Measurements from ENCODE around the gene TSPAN3.

The TSPAN3 gene

GRCh38 chr15:77070180-77070494, 772 bp downstream of the TSPAN3 start:
- H3K27me3 ChIP-seq (ENCODE audit: insufficient read depth, poor library complexity, severe bottlenecking), result peaks cover under 1% of the 10 kb centered on the region
- peak overlapping the region; percentile 57 for H3K4me3 ChIP-seq (ENCODE audit: severe bottlenecking)
- no peaks in the 10 kb centered on the region for H3K9me3 ChIP-seq (ENCODE audit: severe bottlenecking)
- H3K36me3 ChIP-seq (ENCODE audit: low read depth), result 0 out of 2 replicates have a peak, but pooled peaks cover 6% of the 10 kb centered on the region
- H3K4me1 ChIP-seq (ENCODE audit: insufficient read depth, poor library complexity, severe bottlenecking), result peaks cover 29% of the 10 kb centered on the region
- ATAC-seq (ENCODE audit: low read depth) (no peak), DNase-seq (ENCODE audit: low spot score) (no peak)
- no peak for TF ChIP-seq CTCF (IDR thresholded peaks at IDR 0.05; ENCODE audit: poor library complexity, severe bottlenecking)
- peak overlapping the region; percentile 50 for H3K27ac ChIP-seq (ENCODE audit: poor library complexity, severe bottlenecking)

- no peak for TF ChIP-seq CTCF (IDR thresholded peaks at IDR 0.05; ENCODE audit: poor library complexity, severe bottlenecking)
- no peak overlapping the region for H3K27ac ChIP-seq (ENCODE audit: poor library complexity, severe bottlenecking)
- peaks cover 34% of the 10 kb centered on the region for H3K4me1 ChIP-seq (ENCODE audit: insufficient read depth, poor library complexity, severe bottlenecking)
- H3K27me3 ChIP-seq (ENCODE audit: insufficient read depth, poor library complexity, severe bottlenecking), result no peaks in the 10 kb centered on the region
- ATAC-seq (ENCODE audit: low read depth) (no peak), DNase-seq (ENCODE audit: low spot score) (no peak)
- peak overlapping the region; percentile 57 for H3K4me3 ChIP-seq (ENCODE audit: severe bottlenecking)
- 0 out of 2 replicates have a peak, but pooled peaks cover 6% of the 10 kb centered on the region for H3K36me3 ChIP-seq (ENCODE audit: low read depth)
- H3K9me3 ChIP-seq (ENCODE audit: severe bottlenecking), result no peaks in the 10 kb centered on the region
Measured at GRCh38 chr15:77069521-77070121, 1.3 kb downstream of the TSPAN3 start.

GRCh38 chr15:77068633-77069032, 2.3 kb downstream of the TSPAN3 start:
- Histone ChIP-seq H3K4me1 (ENCODE audit: insufficient read depth, poor library complexity, severe bottlenecking) (peaks cover 44% of the 10 kb centered on the region), H3K27me3 (ENCODE audit: insufficient read depth, poor library complexity, severe bottlenecking) (no peaks in the 10 kb centered on the region), H3K36me3 (ENCODE audit: low read depth) (0 out of 2 replicates have a peak, but pooled peaks cover 9% of the 10 kb centered on the region), H3K27ac (ENCODE audit: poor library complexity, severe bottlenecking) (no peak overlapping the region), H3K4me3 (ENCODE audit: severe bottlenecking) (no peak overlapping the region), H3K9me3 (ENCODE audit: severe bottlenecking) (no peaks in the 10 kb centered on the region)
- ATAC-seq (ENCODE audit: low read depth) (no peak), DNase-seq (ENCODE audit: low spot score) (no peak)
- TF ChIP-seq CTCF (IDR thresholded peaks at IDR 0.05; ENCODE audit: poor library complexity, severe bottlenecking), result no peak

- DNase-seq (ENCODE audit: low spot score), result no peak
- Histone ChIP-seq H3K9me3 (ENCODE audit: severe bottlenecking) (no peaks in the 10 kb centered on the region), H3K4me3 (ENCODE audit: severe bottlenecking) (no peak overlapping the region), H3K4me1 (ENCODE audit: insufficient read depth, poor library complexity, severe bottlenecking) (peaks cover 46% of the 10 kb centered on the region), H3K27me3 (ENCODE audit: insufficient read depth, poor library complexity, severe bottlenecking) (no peaks in the 10 kb centered on the region), H3K36me3 (ENCODE audit: low read depth) (0 out of 2 replicates have a peak, but pooled peaks cover 9% of the 10 kb centered on the region), H3K27ac (ENCODE audit: poor library complexity, severe bottlenecking) (peak overlapping the region; percentile 41)
- ATAC-seq (ENCODE audit: low read depth), result no peak
- no peak for TF ChIP-seq CTCF (IDR thresholded peaks at IDR 0.05; ENCODE audit: poor library complexity, severe bottlenecking)
Measured at GRCh38 chr15:77067691-77068367, 3.1 kb downstream of the TSPAN3 start.
